ENCODE results near the gene PCNT. TPM values are rescaled to one million over a fixed set of nuclear protein-coding genes. Genes with fewer than 3 reads are reported as not detected.

PCNT gene
- total RNA-seq, 4 donors from 2014 or later, result 20.6 to 43.0 (median 25.5) TPM

GRCh38 chr21:46297338-46298271 lies 26.4 kb upstream of the PCNT start:
- TF ChIP-seq CTCF (IDR thresholded peaks at IDR 0.05; ENCODE audit: low read depth), result no peak

- TF ChIP-seq CTCF (IDR thresholded peaks at IDR 0.05; ENCODE audit: low read depth), result no peak
Observed at GRCh38 chr21:46299167-46299566, 24.8 kb upstream of the PCNT start.

- TF ChIP-seq CTCF (IDR thresholded peaks at IDR 0.05; ENCODE audit: low read depth), result no peak
Observed at GRCh38 chr21:46301759-46302158, 22.2 kb upstream of the PCNT start.

- no peak for TF ChIP-seq CTCF (IDR thresholded peaks at IDR 0.05; ENCODE audit: low read depth)
Observed at GRCh38 chr21:46304437-46304836, 19.5 kb upstream of the PCNT start.

GRCh38 chr21:46304955-46305354 lies 19.0 kb upstream of the PCNT start:
- no peak for TF ChIP-seq CTCF (IDR thresholded peaks at IDR 0.05; ENCODE audit: low read depth)

- TF ChIP-seq CTCF (IDR thresholded peaks at IDR 0.05; ENCODE audit: low read depth), result no peak
Observed at GRCh38 chr21:46307625-46308024, 16.3 kb upstream of the PCNT start.

- TF ChIP-seq CTCF (IDR thresholded peaks at IDR 0.05; ENCODE audit: low read depth), result no peak
Observed at GRCh38 chr21:46308431-46308830, 15.5 kb upstream of the PCNT start.
